RWPE1 (cell line): ENCODE measurements around the gene PARP3.

Experiments
- CTCF ChIA-PET: fragments of 350-600 bp; sonication (Branson Sonifier 250); formaldehyde crosslinking; extraction: SDS; loops from one replicate; lab custom pipeline; 2021; lab: Yijun Ruan, JAX
- POLR2A ChIA-PET: fragments of 400-600 bp; formaldehyde crosslinking; extraction: SDS; loops from one replicate; lab custom pipeline; 2020; ENCODE audit warnings: antibody characterized with exemption; ENCODE audit not compliant: low non-redundant PET; lab: Yijun Ruan, JAX
- DNase-seq: peaks from one replicate; pipeline ENCODE4 v3.0.0; 2012; ENCODE audit warnings: low spot score
- H3K27ac ChIP-seq: fragments of 450-650 bp; 2 replicates; pipeline ENCODE4 v1.5.1; 2017
- CTCF ChIP-seq: fragments of 450-650 bp; conservative IDR thresholded peaks from 2 replicates; pipeline ENCODE4 v1.5.1; 2017; ENCODE audit warnings: low read depth, mild to moderate bottlenecking

The PARP3 gene

GRCh38 chr3:51944451-51945021 is 2.4 kb downstream of the PARP3 start:
- no peak for DNase-seq
- TF ChIP-seq CTCF, result no peak
- POLR2A ChIA-PET, result no interaction called here
- peak overlapping the region; percentile 91 for H3K27ac ChIP-seq
- CTCF ChIA-PET, result interaction anchor here (0.7 kb wide), 1 partner anchor 178 kb away, joined by 3 read pairs; no protein-coding TSS in a partner anchor

GRCh38 chr3:51945031-51945840 is 3.1 kb downstream of the PARP3 start:
- TF ChIP-seq CTCF, result no peak
- POLR2A ChIA-PET, result no interaction called here
- peak overlapping the region; percentile 91 for H3K27ac ChIP-seq
- CTCF ChIA-PET, result interaction anchor here (1.3 kb wide), 1 partner anchor 29 kb away, joined by 6 read pairs; the partner anchor contains the start of gene ABHD14B
- DNase-seq, result no peak

GRCh38 chr3:51945926-51946705 is 4.0 kb downstream of the PARP3 start:
- no peak for TF ChIP-seq CTCF
- ChIA-PET CTCF (interaction anchor here (1.3 kb wide), 1 partner anchor 28 kb away, joined by 6 read pairs; the partner anchor contains the start of gene ABHD14B), POLR2A (no interaction called here)
- DNase-seq, result no peak
- H3K27ac ChIP-seq, result 0 out of 2 replicates have a peak overlapping the region, but pooled peaks have one; percentile 91

- ChIA-PET POLR2A (no interaction called here), CTCF (interaction anchor here (1.0 kb wide), 1 partner anchor 10 kb away, joined by 3 read pairs; no protein-coding TSS in a partner anchor)
- no peak for DNase-seq
- TF ChIP-seq CTCF, result no peak
- no peak overlapping the region for H3K27ac ChIP-seq
Observed at GRCh38 chr3:51946796-51947195, 4.6 kb downstream of the PARP3 start.

- CTCF ChIA-PET, result interaction anchor here (0.5 to 1.0 kb wide), 3 partner anchors 10 to 709 kb away, joined by 3 to 4 read pairs (median 3); no protein-coding TSS in a partner anchor
- POLR2A ChIA-PET, result no interaction called here
- TF ChIP-seq CTCF, result no peak
- H3K27ac ChIP-seq, result no peak overlapping the region
- no peak for DNase-seq
Observed at GRCh38 chr3:51947215-51947900, 5.2 kb downstream of the PARP3 start.
